GM23338 (cell line): ENCODE measurements around the gene NPTXR. TPM values are rescaled to one million over a fixed set of nuclear protein-coding genes. Genes with fewer than 3 reads are reported as not detected.

Experiments used
- ATAC-seq: fragments of 200-7000 bp; cut with Tn5 transposase; 3 replicates; pipeline ENCODE4 v1.9.1; 2020
- DNase-seq: peaks from one replicate; pipeline ENCODE4 v3.0.0-alpha.2; 2015; ENCODE audit warnings: low spot score
- H2AFZ ChIP-seq: fragments of 200-600 bp; sonication (generic); 2 replicates; pipeline ENCODE4 v1.8.0; 2016; ENCODE audit warnings: antibody characterized with exemption, mild to moderate bottlenecking, moderate library complexity
- H3F3A ChIP-seq: fragments of 200-600 bp; sonication (generic); replicated peaks from 2 replicates; pipeline ENCODE4 v1.8.0; 2017; ENCODE audit warnings: antibody characterized with exemption, mixed run types, low read depth
- H3K27ac ChIP-seq: fragments of 200-600 bp; sonication (generic); 2 replicates; pipeline ENCODE4 v1.6.1; 2016; ENCODE audit warnings: low read depth
- H3K27me3 ChIP-seq: fragments of 200-600 bp; sonication (generic); 2 replicates; pipeline ENCODE4 v1.8.0; 2016; ENCODE audit warnings: mild to moderate bottlenecking, mixed run types, moderate library complexity; ENCODE audit not compliant: insufficient read depth
- H3K36me3 ChIP-seq: fragments of 200-600 bp; sonication (generic); 2 replicates; pipeline ENCODE4 v1.8.0; 2016; ENCODE audit warnings: mild to moderate bottlenecking; ENCODE audit not compliant: insufficient read depth
- H3K4me1 ChIP-seq: fragments of 200-600 bp; sonication (generic); 2 replicates; pipeline ENCODE4 v1.8.0; 2016; ENCODE audit warnings: mild to moderate bottlenecking, moderate library complexity; ENCODE audit not compliant: insufficient read depth
- H3K4me2 ChIP-seq: fragments of 200-600 bp; sonication (generic); 2 replicates; pipeline ENCODE4 v1.7.1; 2017; ENCODE audit warnings: mixed run types
- H3K4me3 ChIP-seq: fragments of 200-600 bp; sonication (generic); 2 replicates; pipeline ENCODE4 v1.6.1; 2016; ENCODE audit warnings: mixed run types
- H3K79me2 ChIP-seq: fragments of 200-600 bp; sonication (generic); replicated peaks from 2 replicates; pipeline ENCODE4 v1.8.0; 2017; ENCODE audit warnings: mild to moderate bottlenecking; ENCODE audit not compliant: insufficient read depth
- H3K9me2 ChIP-seq: fragments of 200-600 bp; sonication (generic); 2 replicates; pipeline ENCODE4 v1.8.0; 2017; ENCODE audit not compliant: insufficient read depth
- H4K20me1 ChIP-seq: fragments of 200-600 bp; sonication (generic); replicated peaks from 2 replicates; pipeline ENCODE4 v1.8.0; 2017; ENCODE audit warnings: mild to moderate bottlenecking; ENCODE audit not compliant: insufficient read depth
- H3K27ac Mint-ChIP-seq: 2 replicates; pipeline ENCODE4 v1.8.0; 2020; ENCODE audit warnings: inconsistent platforms, mild to moderate bottlenecking, moderate library complexity, mixed read lengths
- H3K27me3 Mint-ChIP-seq: 3 replicates; pipeline ENCODE4 v1.8.0; 2022; ENCODE audit warnings: low read depth, mild to moderate bottlenecking, moderate library complexity, mixed read lengths, inconsistent platforms; ENCODE audit not compliant: insufficient read depth, poor library complexity
- H3K36me3 Mint-ChIP-seq: 3 replicates; pipeline ENCODE4 v1.8.0; 2021; ENCODE audit warnings: low read depth, mild to moderate bottlenecking, inconsistent platforms, moderate library complexity, mixed read lengths
- H3K4me1 Mint-ChIP-seq: 3 replicates; pipeline ENCODE4 v1.8.0; 2020; ENCODE audit warnings: mild to moderate bottlenecking, inconsistent platforms, mixed read lengths
- H3K4me3 Mint-ChIP-seq: 3 replicates; pipeline ENCODE4 v1.8.0; 2021; ENCODE audit warnings: moderate library complexity, mild to moderate bottlenecking, inconsistent platforms, mixed read lengths
- H3K9me3 Mint-ChIP-seq: 3 replicates; pipeline ENCODE4 v1.8.0; 2020; ENCODE audit warnings: moderate library complexity, mild to moderate bottlenecking, inconsistent platforms, mixed read lengths
- EZH2 ChIP-seq: fragments of 200-600 bp; sonication (generic); IDR thresholded peaks from one replicate; pipeline ENCODE4 v1.8.0; 2017; ENCODE audit warnings: antibody characterized with exemption, mild to moderate bottlenecking, low read depth; ENCODE audit not compliant: unreplicated experiment
- EZH2phosphoT487 ChIP-seq: fragments of 200-600 bp; sonication (generic); IDR thresholded peaks from one replicate; pipeline ENCODE4 v1.8.1; 2018; ENCODE audit warnings: antibody characterized with exemption; ENCODE audit not compliant: unreplicated experiment
- NANOG ChIP-seq: IDR thresholded peaks from 2 replicates; pipeline ENCODE4 v1.6.1; 2016; ENCODE audit warnings: antibody characterized with exemption, borderline replicate concordance
- POLR2AphosphoS5 ChIP-seq: IDR thresholded peaks from 2 replicates; pipeline ENCODE4 v1.6.1; 2016; ENCODE audit warnings: antibody characterized with exemption, low read depth
- STAT1 ChIP-seq: IDR thresholded peaks from one replicate; pipeline ENCODE4 v1.6.1; 2016; ENCODE audit warnings: antibody characterized with exemption; ENCODE audit not compliant: unreplicated experiment
- ZNF114 ChIP-seq: fragments of 250-450 bp; sonication (Bioruptor Pico); IDR thresholded peaks from 2 replicates; pipeline ENCODE4 v1.5.0; 2020; ENCODE audit warnings: mild to moderate bottlenecking, moderate library complexity
- polyA plus RNA-seq: library from polyadenylated mRNA; unstranded; fragments of >200 nt; fragmentation: Nextera tagmentation; extraction: Ambion mirVana; gene quantifications from 2 replicates; pipeline ENCODE4 v1.2.1, GENCODE V29; 2016
- total RNA-seq: library from RNA; depleted of rRNA; stranded (reverse); fragments of >200 nt; shearing (Covaris generic); gene quantifications from 2 replicates; pipeline ENCODE4 v1.2.3, GENCODE V29; 2014
- TF ChIP-seq, protein P1 (sequence below): fragments of 250-450 bp; sonication (Bioruptor Pico); IDR thresholded peaks from 2 replicates; pipeline ENCODE4 v1.5.0; 2020; ENCODE audit warnings: mild to moderate bottlenecking, moderate library complexity
- TF ChIP-seq, protein P2 (sequence below): IDR thresholded peaks from 2 replicates; pipeline ENCODE4 v1.6.1; 2016; ENCODE audit warnings: antibody characterized with exemption

NPTXR gene
- total and polyA plus RNA-seq, 2 experiments from 2014 or later = 0.89 to 13.4 TPM

- TF ChIP-seq, protein P1, sequence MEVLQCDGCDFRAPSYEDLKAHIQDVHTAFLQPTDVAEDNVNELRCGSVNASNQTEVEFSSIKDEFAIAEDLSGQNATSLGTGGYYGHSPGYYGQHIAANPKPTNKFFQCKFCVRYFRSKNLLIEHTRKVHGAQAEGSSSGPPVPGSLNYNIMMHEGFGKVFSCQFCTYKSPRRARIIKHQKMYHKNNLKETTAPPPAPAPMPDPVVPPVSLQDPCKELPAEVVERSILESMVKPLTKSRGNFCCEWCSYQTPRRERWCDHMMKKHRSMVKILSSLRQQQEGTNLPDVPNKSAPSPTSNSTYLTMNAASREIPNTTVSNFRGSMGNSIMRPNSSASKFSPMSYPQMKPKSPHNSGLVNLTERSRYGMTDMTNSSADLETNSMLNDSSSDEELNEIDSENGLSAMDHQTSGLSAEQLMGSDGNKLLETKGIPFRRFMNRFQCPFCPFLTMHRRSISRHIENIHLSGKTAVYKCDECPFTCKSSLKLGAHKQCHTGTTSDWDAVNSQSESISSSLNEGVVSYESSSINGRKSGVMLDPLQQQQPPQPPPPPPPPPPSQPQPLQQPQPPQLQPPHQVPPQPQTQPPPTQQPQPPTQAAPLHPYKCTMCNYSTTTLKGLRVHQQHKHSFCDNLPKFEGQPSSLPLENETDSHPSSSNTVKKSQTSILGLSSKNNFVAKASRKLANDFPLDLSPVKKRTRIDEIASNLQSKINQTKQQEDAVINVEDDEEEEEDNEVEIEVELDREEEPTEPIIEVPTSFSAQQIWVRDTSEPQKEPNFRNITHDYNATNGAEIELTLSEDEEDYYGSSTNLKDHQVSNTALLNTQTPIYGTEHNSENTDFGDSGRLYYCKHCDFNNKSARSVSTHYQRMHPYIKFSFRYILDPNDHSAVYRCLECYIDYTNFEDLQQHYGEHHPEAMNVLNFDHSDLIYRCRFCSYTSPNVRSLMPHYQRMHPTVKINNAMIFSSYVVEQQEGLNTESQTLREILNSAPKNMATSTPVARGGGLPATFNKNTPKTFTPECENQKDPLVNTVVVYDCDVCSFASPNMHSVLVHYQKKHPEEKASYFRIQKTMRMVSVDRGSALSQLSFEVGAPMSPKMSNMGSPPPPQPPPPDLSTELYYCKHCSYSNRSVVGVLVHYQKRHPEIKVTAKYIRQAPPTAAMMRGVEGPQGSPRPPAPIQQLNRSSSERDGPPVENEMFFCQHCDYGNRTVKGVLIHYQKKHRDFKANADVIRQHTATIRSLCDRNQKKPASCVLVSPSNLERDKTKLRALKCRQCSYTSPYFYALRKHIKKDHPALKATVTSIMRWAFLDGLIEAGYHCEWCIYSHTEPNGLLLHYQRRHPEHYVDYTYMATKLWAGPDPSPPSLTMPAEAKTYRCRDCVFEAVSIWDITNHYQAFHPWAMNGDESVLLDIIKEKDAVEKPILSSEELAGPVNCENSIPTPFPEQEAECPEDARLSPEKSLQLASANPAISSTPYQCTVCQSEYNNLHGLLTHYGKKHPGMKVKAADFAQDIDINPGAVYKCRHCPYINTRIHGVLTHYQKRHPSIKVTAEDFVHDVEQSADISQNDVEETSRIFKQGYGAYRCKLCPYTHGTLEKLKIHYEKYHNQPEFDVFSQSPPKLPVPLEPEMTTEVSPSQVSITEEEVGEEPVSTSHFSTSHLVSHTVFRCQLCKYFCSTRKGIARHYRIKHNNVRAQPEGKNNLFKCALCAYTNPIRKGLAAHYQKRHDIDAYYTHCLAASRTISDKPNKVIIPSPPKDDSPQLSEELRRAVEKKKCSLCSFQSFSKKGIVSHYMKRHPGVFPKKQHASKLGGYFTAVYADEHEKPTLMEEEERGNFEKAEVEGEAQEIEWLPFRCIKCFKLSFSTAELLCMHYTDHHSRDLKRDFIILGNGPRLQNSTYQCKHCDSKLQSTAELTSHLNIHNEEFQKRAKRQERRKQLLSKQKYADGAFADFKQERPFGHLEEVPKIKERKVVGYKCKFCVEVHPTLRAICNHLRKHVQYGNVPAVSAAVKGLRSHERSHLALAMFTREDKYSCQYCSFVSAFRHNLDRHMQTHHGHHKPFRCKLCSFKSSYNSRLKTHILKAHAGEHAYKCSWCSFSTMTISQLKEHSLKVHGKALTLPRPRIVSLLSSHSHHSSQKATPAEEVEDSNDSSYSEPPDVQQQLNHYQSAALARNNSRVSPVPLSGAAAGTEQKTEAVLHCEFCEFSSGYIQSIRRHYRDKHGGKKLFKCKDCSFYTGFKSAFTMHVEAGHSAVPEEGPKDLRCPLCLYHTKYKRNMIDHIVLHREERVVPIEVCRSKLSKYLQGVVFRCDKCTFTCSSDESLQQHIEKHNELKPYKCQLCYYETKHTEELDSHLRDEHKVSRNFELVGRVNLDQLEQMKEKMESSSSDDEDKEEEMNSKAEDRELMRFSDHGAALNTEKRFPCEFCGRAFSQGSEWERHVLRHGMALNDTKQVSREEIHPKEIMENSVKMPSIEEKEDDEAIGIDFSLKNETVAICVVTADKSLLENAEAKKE (CRISPR knock-in tag) = no peak
Measured at GRCh38 chr22:38890377-38890776, 46.5 kb upstream of the NPTXR start (continued).

DNA sequence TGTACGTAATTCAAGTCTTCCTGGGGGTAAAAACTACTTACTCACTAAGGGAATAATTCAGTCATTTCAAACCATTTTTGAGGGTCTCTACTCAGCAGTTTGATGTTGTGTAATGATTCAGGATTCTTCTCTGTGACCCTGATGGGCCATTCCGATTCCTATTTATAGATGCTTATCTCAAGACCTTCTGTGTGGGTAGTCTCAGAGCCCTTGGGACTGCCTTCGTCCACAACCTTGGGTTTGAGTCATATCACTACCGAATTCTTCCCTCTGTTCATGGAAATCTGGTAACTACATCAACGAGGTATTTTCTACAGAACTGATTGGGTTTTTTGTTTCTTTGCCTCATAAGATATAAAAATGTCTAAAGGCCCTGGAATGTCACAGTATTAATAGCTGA, 42.5 kb upstream of the NPTXR start:
- no peaks in the 10 kb centered on the region for H4K20me1 ChIP-seq
- no peak overlapping the region for H3K27ac ChIP-seq
- no peaks in the 10 kb centered on the region for H3F3A ChIP-seq
- H3K4me2 ChIP-seq = no peak overlapping the region
- Mint-ChIP-seq H3K27me3 (peaks cover 7% of the 10 kb centered on the region), H3K4me1 (peaks cover 9% of the 10 kb centered on the region; the same call in 2 of the 3 replicates), H3K4me3 (no peak overlapping the region), H3K36me3 (no peaks in the 10 kb centered on the region), H3K9me3 (peaks cover 4% of the 10 kb centered on the region; the same call in 1 of the 3 replicates), H3K27ac (no peak overlapping the region)
- H3K79me2 ChIP-seq = no peaks in the 10 kb centered on the region
- no peak overlapping the region for H2AFZ ChIP-seq
- no peaks in the 10 kb centered on the region; the same call in 1 of the 2 replicates for H3K9me2 ChIP-seq
- H3K4me1 ChIP-seq = no peaks in the 10 kb centered on the region
- H3K4me3 ChIP-seq = no peak overlapping the region
- H3K27me3 ChIP-seq = no peaks in the 10 kb centered on the region
- DNase-seq = no peak
- no peak for ATAC-seq
- H3K36me3 ChIP-seq = no peaks in the 10 kb centered on the region
- TF ChIP-seq STAT1 (no peak), EZH2phosphoT487 (no peak), EZH2 (no peak), POLR2AphosphoS5 (no peak), NANOG (no peak), ZNF114 (CRISPR knock-in tag) (no peak)
- TF ChIP-seq, protein P1 (CRISPR knock-in tag) = no peak
- TF ChIP-seq, protein P2, sequence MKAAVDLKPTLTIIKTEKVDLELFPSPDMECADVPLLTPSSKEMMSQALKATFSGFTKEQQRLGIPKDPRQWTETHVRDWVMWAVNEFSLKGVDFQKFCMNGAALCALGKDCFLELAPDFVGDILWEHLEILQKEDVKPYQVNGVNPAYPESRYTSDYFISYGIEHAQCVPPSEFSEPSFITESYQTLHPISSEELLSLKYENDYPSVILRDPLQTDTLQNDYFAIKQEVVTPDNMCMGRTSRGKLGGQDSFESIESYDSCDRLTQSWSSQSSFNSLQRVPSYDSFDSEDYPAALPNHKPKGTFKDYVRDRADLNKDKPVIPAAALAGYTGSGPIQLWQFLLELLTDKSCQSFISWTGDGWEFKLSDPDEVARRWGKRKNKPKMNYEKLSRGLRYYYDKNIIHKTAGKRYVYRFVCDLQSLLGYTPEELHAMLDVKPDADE = no peak
